GM18519 (cell line): ENCODE results near the gene OSCP1.

ENCODE experiments used
- ATAC-seq: cut with Tn5 transposase; IDR thresholded peaks from one replicate; pipeline ENCODE4 v1.9.1; 2021; ENCODE audit warnings: mild to moderate bottlenecking, moderate library complexity; ENCODE audit not compliant: unreplicated experiment, low FRiP score

OSCP1 gene

GRCh38 chr1:36450919-36451305, 661 bp upstream of the OSCP1 start:
- no peak for ATAC-seq

- no peak for ATAC-seq
Measured at GRCh38 chr1:36448530-36449056, 1.7 kb downstream of the OSCP1 start.

GRCh38 chr1:36447450-36447849, 2.8 kb downstream of the OSCP1 start:
- no peak for ATAC-seq

DNA sequence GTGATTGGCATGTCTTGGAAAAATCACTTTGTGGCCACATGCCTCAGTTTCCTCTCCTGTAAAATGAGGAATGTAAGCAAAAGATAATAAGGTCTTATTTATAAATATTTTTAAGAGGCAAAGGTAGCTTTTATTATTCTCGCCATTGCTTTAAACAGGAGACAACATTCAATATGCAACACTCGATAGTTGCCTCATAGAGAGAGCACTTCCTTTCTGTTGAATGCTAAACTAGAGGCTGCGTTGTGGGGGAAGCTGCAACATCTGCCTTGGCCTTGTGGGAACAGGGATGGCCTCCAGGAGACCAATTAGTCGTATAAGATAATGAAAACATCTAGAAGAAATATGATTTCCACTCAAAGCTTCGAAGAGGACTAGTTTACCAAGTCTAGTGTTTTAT, 3.5 kb downstream of the OSCP1 start:
- ATAC-seq, result no peak

DNA sequence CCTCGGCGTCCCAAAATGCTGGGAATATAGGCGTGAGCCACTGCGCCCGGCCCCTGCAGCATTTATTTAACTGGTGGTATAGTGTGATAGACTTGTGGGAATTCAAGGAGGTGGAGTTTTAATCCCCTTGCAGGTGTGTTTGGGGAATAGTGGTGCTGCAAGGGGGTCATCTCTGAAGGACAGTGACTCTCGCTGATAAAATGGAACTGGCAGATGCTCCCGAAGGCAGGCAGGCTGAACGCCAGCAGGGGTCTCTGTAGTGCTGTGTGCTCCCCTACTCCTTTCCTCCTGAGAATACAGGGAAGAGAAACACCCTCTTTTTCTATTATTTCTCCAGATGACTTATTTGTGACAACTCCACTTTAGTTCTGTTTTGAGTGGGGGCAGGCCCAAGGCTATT, 4.0 kb downstream of the OSCP1 start:
- no peak for ATAC-seq

DNA sequence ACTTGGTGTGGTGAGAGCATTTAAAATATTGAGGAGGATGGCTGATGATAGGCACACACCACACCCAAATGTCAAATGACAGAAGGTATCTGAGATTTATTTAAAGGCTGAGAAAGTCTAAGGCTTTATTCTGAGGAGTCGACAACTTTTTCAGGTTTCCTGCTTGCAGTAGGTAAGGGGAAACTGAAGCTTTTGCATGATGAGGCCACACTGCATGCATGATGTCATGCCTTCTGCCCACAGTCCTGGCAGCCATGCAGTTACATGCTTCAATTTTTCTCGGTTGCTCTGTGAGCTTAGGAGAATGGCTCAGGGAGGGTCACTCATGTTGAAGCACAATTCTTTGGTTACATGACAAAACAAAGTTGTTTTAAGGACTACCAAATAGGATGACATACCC, 7.0 kb downstream of the OSCP1 start:
- ATAC-seq, result no peak

- ATAC-seq, result no peak
Measured at GRCh38 chr1:36442337-36442736, 7.9 kb downstream of the OSCP1 start.

DNA sequence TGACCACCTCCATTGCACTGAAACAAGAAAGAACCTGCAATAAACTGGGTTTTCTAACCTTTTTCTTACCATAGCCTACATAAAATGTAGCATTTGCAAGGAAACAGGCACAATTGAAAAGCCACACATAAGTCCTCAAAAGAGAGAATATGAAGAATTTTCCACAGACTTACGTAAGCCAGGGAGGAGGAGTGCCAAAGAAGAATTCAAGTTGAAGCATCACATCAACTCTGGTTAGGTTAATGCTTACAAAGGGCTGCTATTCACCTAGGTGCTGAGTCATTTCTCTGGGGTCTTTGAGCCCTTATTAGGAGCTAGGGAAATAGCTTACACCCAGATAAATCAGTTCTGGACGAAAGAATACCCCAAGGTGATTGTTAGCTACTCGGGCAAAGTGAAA, 9.6 kb downstream of the OSCP1 start:
- ATAC-seq, result no peak

DNA sequence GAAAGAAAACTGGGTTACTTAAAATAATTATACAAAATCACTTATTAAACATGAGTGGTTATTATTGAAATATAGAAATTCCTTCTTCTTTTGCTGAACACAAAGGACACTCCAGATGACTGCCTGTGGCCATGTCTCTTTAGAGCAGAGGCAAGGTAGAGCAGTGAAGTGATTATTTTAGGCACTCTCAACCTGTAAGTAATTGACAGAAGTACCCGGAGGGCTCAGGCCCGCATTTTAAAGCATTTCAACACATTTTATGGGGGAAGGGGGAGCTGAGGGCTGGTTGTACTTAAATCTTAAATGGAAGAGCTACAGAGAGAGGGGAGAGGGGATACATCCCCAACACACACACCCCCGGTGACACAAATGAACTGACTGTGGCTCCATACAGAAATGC, 10.2 kb downstream of the OSCP1 start:
- ATAC-seq, result no peak

DNA sequence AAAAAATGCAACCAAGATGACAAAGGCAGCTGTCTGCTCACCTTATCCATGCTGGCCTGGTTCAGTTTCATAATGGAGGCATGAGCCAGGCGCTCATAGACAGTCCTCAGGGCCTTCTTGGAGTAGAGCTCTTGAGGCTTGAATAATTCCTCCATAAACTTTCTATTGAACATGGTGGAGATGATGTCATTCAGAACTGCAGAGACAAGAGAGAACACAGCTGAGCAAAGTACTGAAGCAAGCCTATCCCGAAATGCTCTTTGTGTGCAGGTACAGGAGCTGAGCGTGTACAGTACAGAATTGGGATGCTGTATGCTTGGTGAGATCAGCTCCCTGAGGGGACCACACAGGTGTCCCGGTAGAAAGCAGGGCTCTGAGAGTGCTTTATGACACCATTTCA, 11.5 kb downstream of the OSCP1 start:
- ATAC-seq, result no peak

DNA sequence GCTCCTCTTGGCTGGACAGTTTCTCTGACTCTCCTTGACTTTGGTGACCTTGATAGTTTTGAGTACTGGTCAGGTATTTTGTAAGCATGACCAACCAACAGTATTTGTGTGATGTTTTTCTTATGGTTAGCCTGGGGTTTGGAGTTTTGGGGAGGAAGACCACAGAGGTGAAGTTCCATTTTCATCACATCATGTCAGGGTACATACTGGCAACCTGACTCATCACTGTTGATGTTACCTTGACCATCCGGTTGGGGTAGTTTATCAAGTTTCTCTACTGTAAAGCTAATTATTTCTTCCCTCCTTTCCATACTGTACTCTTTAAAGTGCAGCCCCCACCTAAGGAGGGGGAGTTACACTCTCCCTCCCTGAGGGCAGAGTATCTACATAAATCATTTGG, 13.4 kb downstream of the OSCP1 start:
- ATAC-seq, result no peak

GRCh38 chr1:36433102-36433501, 17.1 kb downstream of the OSCP1 start:
- no peak for ATAC-seq

- ATAC-seq, result no peak
Measured at GRCh38 chr1:36432616-36433015, 17.6 kb downstream of the OSCP1 start.

DNA sequence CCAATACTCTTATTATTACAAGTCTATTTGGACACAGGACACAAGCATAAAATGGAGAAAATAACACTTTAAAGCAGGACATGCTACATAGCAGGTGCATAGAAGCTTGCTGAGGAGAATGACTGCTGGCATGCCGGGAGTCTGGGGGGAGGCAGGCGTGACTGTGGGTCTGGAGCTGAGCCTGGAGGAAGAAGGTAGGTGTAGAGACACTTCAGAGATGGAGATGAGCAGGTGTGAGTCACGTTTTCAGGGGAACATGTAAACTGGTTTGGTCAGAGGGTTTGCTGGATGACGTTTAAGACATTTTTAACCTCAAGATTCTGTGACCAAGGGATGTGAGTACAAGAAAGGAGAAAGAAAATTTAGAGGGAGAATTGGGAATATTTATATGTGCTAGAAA, 24.5 kb downstream of the OSCP1 start:
- no peak for ATAC-seq

DNA sequence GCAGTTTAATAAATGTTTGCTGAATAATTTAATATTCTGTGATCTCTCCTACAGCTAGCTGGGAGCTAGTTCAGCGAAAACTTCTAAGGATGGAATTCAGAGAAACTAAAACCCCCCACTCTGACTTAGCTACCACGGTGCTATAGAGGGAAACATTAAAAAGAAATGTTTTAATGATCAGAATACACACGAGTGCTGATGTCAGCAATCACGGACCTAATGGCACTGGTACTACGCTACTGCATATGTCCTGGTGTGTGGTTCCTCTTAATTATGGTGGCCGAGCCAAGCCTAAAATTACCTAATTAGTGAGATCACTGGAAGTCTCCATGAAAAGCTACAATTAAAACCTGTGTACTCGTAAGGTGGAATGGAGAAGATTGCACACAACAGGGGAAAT, 28.6 kb downstream of the OSCP1 start:
- no peak for ATAC-seq

DNA sequence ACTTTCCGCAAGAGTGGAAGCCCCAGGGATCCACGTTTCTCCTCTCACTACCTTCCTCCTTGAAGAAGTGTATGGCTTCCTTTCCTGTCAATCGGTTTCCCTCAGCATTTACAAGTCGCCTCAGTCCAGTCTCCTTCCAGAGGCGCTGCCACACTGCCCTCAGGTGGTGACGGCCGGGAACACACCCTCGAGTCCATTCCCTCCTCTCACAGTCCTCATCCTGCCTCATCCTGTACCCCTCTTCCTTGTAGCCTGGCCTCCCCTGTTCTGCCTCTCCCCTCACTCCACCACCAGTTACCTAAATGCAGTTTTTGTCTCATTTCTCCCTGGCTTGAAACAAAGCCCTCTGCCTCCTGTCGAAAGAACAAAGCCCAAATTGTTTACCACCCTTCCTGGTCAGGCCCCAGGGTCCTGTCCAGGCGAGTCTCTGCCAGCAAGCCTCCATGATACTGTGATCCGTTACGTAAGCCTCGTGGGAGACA, 29.4 kb downstream of the OSCP1 start:
- ATAC-seq, result no peak

- no peak for ATAC-seq
Measured at GRCh38 chr1:36420409-36420808, 29.8 kb downstream of the OSCP1 start.

GRCh38 chr1:36419569-36419968, 30.7 kb downstream of the OSCP1 start:
- ATAC-seq, result no peak

DNA sequence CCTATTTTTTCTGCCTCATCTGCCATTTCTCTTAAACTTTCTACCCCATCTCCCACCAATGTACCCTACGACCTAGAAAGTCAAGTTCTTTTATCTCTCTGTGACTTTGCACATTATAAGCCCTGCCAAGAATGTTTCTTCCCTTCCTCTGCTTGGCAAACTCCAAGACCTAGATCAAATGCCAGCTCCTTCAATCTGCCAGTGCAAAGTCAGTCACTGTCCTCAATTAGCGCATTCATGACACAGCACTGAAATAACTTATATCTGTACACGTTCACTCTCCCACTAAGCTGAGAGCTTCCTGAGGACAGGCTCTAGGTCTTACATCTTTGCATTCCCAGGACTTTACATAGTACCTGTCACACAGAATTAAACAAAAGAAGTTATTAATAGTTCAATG, 31.1 kb downstream of the OSCP1 start:
- ATAC-seq, result no peak

DNA sequence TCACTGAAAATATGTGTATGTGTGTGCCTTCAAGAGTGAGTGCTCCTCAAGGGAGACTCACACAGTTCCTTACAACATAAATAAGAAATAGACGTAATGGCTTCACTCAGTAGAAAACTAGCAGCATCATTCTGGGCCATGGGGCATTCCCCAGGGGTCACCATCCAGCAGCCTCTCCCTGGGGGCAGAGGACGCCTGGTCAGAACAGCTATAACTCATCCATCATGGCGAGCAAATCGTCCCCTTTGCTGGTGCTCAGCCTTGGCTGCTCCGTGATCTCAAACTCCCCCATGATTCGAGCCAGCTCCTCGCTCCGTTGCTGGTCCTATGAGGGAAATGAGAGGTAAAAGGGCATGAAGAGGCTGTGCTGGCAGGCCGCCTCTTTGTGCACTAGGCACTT, 32.3 kb downstream of the OSCP1 start:
- ATAC-seq, result no peak

- ATAC-seq, result no peak
Measured at GRCh38 chr1:36415661-36416326, 34.5 kb downstream of the OSCP1 start.

DNA sequence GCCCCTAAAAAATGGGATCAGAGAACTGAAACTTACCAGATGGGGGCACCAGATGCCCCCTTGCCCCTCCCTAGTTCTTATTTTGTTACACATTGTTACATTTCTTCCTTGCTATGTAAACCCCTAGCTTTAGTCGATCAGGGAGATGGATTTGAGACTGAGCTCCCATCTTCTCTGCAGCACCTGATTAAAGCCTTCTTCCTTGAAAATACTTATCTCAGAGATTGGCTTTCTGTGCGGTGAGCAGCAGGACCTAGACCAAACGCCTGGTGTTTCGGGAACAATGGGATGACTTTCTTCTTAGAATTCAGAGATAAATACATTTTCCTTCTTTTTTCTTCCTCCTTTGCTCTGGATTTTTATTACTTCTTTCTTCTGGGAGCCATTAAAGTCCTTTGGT, 35.9 kb downstream of the OSCP1 start:
- no peak for ATAC-seq
